Mesothelial cell of epicardium (in vitro differentiated cells): Measurements from ENCODE around the gene COX11. TPM values are rescaled to one million over a fixed set of nuclear protein-coding genes. Genes with fewer than 3 reads are reported as not detected.
A peak's percentile ranks its signal among the peaks of the same experiment; 100 is the strongest.

Source experiments
- DNase-seq, 2 experiments: peaks; one replicate each; pipeline ENCODE4 v3.0.0; 2021; ENCODE audit warnings: low spot score in 2 of 2; ENCODE audit not compliant: unreplicated experiment in 2 of 2
- H3K27ac Mint-ChIP-seq: 2 replicates; pipeline ENCODE4 v1.8.0; 2021; ENCODE audit warnings: mixed read lengths
- H3K27me3 Mint-ChIP-seq: 2 replicates; pipeline ENCODE4 v1.8.0; 2021; ENCODE audit warnings: low read depth, mixed read lengths
- H3K36me3 Mint-ChIP-seq: 2 replicates; pipeline ENCODE4 v1.8.0; 2021; ENCODE audit warnings: mixed read lengths
- H3K4me1 Mint-ChIP-seq: 2 replicates; pipeline ENCODE4 v1.8.0; 2021; ENCODE audit warnings: mixed read lengths
- H3K4me3 Mint-ChIP-seq: 2 replicates; pipeline ENCODE4 v1.8.0; 2021; ENCODE audit warnings: mild to moderate bottlenecking, moderate library complexity, mixed read lengths
- H3K9me3 Mint-ChIP-seq: 2 replicates; pipeline ENCODE4 v1.8.0; 2021; ENCODE audit warnings: mixed read lengths
- total RNA-seq: library from RNA; stranded (reverse); gene quantifications from 3 replicates; pipeline ENCODE4 v1.2.1, GENCODE V29; 2021
- TF ChIP-seq, protein P1 (sequence below): fragments of 200-600 bp; sonication (generic); IDR thresholded peaks from one replicate; pipeline ENCODE4 v1.5.0; 2021; ENCODE audit warnings: antibody characterized with exemption; ENCODE audit not compliant: unreplicated experiment

COX11 gene
- total RNA-seq, 1 donor from 2014 or later: 55.0 TPM

DNA sequence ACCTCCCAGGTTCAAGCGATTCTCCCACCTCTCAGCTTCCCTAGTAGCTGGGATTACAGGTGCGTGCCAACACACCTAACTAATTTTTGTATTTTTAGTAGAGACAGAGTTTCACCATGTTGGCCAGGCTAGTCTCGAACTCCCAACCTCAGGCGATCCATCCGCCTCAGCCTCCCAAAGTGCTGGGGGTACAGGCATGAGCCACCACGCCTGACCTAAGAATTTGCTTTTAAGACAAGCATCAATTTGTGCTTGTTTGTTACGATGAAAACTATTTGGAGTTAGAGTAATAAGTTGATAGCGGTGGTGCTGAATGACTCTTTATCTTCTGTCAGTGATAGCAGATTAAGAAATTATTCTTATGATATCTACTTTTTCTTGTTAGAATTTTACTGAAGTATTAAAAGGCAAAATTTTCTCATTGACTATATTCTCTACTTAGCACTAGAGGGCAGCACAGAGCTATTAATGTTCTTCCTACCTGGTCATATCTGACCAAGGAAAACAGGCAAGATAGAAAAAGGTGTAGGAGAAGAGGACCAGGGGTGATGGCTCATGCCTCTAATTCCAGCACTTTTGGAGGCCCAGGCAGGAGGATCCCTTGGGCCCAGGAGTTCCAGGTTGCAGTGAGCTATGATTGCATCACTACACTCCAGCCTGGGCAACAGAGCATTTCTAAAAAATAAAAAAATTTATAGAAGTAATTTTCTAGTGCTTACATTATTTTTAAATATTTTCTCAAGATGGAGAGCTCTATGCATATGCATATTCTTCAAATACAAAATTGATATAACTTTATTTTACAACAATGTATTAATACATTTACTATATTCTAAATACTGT, 24.6 kb upstream of the COX11 start:
- no peaks in the 10 kb centered on the region for H3K4me1 Mint-ChIP-seq
- H3K27me3 Mint-ChIP-seq: no peaks in the 10 kb centered on the region
- H3K27ac Mint-ChIP-seq: no peak overlapping the region
- H3K9me3 Mint-ChIP-seq: no peaks in the 10 kb centered on the region
- H3K36me3 Mint-ChIP-seq: peaks cover 3% of the 10 kb centered on the region
- DNase-seq: no peak
- TF ChIP-seq, protein P1, sequence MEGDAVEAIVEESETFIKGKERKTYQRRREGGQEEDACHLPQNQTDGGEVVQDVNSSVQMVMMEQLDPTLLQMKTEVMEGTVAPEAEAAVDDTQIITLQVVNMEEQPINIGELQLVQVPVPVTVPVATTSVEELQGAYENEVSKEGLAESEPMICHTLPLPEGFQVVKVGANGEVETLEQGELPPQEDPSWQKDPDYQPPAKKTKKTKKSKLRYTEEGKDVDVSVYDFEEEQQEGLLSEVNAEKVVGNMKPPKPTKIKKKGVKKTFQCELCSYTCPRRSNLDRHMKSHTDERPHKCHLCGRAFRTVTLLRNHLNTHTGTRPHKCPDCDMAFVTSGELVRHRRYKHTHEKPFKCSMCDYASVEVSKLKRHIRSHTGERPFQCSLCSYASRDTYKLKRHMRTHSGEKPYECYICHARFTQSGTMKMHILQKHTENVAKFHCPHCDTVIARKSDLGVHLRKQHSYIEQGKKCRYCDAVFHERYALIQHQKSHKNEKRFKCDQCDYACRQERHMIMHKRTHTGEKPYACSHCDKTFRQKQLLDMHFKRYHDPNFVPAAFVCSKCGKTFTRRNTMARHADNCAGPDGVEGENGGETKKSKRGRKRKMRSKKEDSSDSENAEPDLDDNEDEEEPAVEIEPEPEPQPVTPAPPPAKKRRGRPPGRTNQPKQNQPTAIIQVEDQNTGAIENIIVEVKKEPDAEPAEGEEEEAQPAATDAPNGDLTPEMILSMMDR: peak; percentile 69
- no peak overlapping the region for H3K4me3 Mint-ChIP-seq

DNA sequence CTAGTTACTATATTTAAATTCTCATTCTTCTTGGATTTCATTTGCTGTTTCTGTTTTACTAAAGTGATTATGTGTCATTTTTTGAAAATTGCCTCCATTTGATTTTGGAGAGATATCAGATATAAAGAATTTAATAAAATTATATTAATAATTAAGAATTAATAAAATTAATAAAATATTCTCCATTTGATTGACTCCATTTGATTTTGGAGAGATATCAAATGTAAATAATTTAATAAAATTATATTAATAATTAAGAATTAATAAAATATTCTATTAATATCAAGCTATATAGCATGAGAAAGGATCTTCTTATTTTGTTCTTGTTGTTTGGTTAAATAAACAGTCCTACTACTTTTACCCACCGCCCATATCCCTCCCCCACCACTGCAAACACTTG, 23.1 kb upstream of the COX11 start:
- no peaks in the 10 kb centered on the region for H3K9me3 Mint-ChIP-seq
- H3K4me3 Mint-ChIP-seq: no peak overlapping the region
- H3K36me3 Mint-ChIP-seq: peaks cover 8% of the 10 kb centered on the region
- no peaks in the 10 kb centered on the region for H3K4me1 Mint-ChIP-seq
- no peak for DNase-seq
- TF ChIP-seq, protein P1: no peak
- H3K27me3 Mint-ChIP-seq: no peaks in the 10 kb centered on the region
- no peak overlapping the region for H3K27ac Mint-ChIP-seq

DNA sequence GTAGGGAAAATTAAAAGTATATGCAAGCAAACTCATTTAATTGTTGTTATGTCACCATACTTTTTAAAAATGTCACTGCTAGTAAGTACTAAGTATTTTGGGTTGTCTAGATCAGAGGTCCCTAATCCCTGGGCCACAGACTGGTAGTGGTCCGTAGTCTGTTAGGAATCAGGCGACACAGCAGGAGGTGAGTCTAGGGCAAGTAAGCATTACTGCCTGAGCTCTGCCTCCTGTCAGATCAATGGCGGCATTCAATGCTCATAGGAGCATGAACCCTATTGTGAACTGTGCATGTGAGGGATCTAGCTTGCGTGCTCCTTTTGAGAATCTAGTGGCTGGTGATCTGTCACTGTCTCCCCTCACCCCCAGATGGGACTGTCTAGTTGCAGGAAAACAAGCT, 21.7 kb upstream of the COX11 start:
- Mint-ChIP-seq H3K27ac (no peak overlapping the region), H3K36me3 (peaks cover 6% of the 10 kb centered on the region), H3K4me3 (no peak overlapping the region), H3K27me3 (no peaks in the 10 kb centered on the region), H3K9me3 (no peaks in the 10 kb centered on the region), H3K4me1 (no peaks in the 10 kb centered on the region)
- TF ChIP-seq, protein P1: no peak
- DNase-seq: no peak

DNA sequence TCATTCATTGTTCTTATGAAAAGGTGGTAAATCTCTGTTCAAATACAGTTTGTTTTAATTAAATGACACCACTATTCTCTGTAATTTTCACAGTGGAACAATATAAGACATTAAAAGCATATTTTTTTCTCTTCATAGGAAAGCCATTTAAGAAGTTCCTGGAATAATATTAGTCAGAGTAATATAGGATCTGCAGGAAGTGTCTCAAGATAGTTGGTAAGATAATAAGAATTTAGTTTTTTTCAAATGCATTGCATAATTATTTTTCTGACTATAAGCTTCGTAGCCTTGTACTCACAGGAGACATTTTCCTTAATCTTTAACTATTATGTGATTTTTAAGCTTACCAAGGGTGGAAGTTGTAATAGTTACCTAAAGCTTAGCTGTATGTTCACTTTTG, 17.0 kb upstream of the COX11 start:
- Mint-ChIP-seq H3K4me3 (no peak overlapping the region), H3K36me3 (peaks cover 14% of the 10 kb centered on the region), H3K4me1 (no peaks in the 10 kb centered on the region), H3K27ac (no peak overlapping the region), H3K27me3 (no peaks in the 10 kb centered on the region), H3K9me3 (peaks cover 13% of the 10 kb centered on the region)
- no peak for DNase-seq
- TF ChIP-seq, protein P1: no peak

DNA sequence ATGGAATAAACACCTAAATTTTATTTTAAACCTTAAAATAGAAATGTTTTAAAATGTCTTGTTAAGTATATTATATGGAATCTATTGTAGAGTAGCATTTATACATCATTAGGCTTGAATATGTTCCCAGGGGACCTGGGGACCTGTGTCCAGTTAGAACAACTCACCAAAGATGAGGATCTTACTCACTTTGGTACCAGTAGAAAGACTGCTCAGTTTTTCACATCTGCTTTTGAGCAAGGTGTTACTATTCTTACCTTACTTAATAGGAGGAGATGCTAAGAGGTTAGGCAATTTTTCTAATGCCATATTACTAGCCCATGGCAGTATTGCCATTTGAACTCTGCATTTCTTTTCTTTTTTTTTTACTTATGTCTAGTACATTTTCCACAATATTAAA, 14.8 kb upstream of the COX11 start:
- peaks cover 23% of the 10 kb centered on the region for H3K9me3 Mint-ChIP-seq
- peaks cover 2% of the 10 kb centered on the region for H3K4me1 Mint-ChIP-seq
- TF ChIP-seq, protein P1: no peak
- no peak overlapping the region for H3K27ac Mint-ChIP-seq
- peaks cover 25% of the 10 kb centered on the region for H3K36me3 Mint-ChIP-seq
- H3K27me3 Mint-ChIP-seq: no peaks in the 10 kb centered on the region
- no peak for DNase-seq
- no peak overlapping the region for H3K4me3 Mint-ChIP-seq
